OCI-LY1 (cell line): ENCODE data around the gene POU6F2.

Experiments used
- CTCF ChIP-seq: fragments of 200-600 bp; sonication (generic), shearing (Covaris generic); IDR thresholded peaks from 2 replicates; pipeline ENCODE4 v1.5.1; 2017; ENCODE audit warnings: mild to moderate bottlenecking, antibody characterized with exemption, low read length, moderate library complexity, mixed read lengths
- EZH2 ChIP-seq: fragments of 200-600 bp; sonication (generic), shearing (Covaris generic); IDR thresholded peaks from 2 replicates; pipeline ENCODE4 v1.8.0; 2017; ENCODE audit warnings: borderline replicate concordance, mixed run types, mild to moderate bottlenecking, antibody characterized with exemption, low read length, moderate library complexity, mixed read lengths

DNA sequence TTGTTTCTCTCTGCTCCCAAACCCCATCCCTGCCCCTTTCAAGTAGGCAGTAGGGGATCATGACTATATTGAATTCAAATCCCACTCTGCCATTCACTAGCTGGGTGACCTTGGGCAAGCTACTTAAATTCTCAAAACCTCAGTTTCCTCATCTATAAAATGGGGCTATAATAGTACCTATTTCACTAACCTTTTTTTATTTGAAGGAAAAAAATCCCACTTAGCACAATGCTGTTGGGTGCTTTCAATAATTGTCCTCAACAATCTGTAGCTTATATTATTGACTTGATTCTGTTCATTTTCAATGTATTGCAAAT lies 398.1 kb downstream of the POU6F2 start:
- TF ChIP-seq CTCF (no peak), EZH2 (no peak)
